GM19025 (cell line): ENCODE measurements around the gene ATP2A1.
"Not testable (repeated sequence)": the region's sequence is repeated elsewhere in the genome, so short reads cannot be mapped to it uniquely, and the experiment has no call there.

ENCODE experiments used
- ATAC-seq: cut with Tn5 transposase; IDR thresholded peaks from one replicate; pipeline ENCODE4 v1.9.1; 2021; ENCODE audit warnings: mild to moderate bottlenecking, low read depth, moderate library complexity; ENCODE audit not compliant: unreplicated experiment

The ATP2A1 gene

DNA sequence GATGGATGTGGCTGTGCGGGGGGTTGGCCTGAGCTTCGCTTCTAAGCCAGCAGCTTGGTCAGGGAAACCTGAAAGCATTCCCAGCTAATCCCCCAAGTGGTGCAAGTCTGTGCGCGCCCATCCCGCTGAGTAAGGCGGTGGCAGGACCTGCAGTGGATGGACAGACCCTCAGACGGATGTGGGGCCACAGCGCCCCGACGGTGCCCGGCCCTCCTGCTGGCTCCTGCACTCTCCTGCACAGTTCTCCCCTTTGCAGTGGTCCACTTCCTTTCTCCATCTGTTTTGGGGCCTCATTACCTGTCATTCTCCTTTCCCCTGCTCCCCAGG lies 2.3 kb downstream of the ATP2A1 start:
- no peak for ATAC-seq

DNA sequence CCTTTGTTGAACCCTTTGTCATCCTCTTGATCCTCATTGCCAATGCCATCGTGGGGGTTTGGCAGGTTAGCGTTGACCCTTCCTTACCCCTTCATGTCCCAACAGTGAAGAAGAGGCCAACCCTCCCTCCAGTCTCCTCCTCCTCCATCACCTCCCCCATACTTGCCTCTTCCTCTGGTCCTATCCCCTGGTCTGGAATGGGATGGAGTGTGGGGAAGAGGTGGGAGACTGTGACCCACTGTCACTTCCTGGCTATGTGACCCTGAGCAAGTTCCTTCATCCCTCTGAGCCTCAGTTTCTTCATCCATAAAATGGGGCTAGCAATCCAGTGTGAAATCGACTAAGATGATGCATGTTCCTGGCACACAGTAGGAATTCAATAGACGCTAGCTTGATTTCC lies 2.7 kb downstream of the ATP2A1 start:
- ATAC-seq = no peak

DNA sequence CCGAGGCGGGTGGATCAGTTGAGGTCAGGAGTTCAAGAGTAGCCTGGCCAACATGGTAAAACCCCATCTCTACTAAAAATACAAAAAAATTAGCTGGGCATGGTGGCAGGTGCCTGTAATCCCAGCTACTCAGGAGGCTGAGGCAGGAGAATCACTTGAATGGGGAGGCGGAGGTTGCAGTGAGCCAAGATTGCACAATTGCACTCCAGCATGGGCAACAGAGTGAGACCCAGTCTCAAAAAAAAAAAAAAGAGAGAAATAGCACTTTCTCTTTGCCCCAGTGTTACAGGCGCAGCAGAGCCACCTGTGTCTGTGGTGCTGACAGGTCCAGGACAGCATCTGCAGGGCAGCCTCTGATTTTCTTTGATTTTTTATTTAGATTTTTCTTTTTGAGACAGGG lies 3.3 kb downstream of the ATP2A1 start:
- not testable (repeated sequence) for ATAC-seq

DNA sequence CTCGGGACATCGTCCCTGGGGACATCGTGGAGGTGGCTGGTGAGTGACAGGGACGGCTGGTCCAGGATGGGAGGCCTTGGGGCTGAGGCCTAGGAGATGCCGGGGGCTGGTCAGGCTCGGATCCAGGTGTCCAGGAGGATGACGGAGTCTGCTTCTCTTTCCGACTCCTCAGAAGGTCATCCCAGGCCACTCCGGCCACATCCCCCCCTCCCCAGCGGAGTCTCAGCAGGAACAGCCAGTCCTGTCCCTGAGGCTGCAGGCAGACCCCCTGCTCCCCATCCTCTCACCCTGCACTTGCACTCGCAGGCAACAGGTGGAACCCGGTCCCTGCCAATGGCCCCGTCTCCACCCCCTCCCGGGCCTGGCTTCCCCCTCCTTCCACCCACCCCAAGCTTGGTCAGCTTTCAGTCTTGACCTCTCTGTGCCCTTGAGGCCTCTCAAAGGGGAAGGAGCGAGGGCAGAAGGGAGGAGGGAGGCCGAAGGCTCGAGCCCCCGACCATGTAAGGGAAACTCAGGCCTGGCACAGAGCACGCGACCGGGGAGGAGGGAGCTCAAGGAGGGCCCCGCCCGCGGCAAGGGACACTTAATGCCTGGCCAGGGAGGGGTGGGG lies 4.4 kb downstream of the ATP2A1 start:
- no peak for ATAC-seq

DNA sequence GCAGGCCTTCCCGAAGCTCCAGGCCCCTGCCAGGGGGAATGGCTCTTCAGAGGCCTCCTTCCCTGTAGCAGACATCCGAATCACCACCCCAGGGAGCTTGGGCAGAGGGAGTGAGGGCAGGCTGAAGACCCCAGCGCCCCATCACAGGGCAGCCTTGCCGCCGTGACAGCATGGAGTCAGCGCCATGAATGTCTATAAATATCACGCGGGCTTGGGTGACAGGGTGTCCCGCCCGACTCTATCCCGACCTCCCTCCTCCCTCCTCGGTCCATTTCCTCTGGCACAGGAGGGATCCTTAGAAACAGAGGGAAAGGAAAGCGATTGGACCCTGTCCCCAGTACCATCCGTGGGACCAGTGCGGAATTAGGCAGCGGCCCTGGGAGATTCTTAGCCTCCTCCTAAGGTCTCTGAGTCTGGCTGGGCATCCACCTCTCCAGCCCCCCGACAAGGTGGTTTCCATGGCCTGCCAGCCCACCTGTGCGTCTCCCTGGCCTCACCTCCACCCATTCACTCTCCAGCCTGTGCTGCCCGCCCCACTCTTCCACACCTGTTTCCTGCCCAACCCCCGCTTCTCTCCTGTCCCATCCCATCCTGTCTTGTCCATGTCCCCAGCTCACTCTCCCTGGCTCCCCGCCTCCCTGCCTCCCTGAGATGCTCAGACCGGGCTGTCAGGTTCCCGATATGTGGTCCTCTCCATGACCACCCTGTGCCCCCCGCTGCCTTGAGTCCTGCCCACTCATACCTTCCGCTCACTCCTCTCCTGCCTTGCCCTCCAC lies 5.1 kb downstream of the ATP2A1 start:
- no peak for ATAC-seq

DNA sequence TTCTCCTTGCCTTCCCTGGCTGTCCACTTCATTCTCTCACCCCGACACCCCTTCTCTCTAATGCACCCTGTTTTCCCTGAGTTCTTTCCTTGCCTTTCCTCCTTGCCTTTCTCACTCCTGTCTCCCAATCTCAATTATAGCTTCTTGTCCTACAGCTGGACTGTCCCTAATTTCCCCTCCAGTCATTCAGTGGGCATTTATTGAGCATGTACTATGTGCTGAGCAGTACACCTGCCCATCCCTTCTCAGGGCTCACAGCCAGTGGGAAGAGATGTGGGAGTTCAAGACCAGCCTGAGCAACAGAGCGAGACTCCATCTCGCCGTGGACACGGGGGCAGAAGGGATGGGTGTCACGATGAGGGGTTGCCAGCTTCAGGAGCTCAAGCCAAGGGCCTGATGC lies 5.8 kb downstream of the ATP2A1 start:
- ATAC-seq = no peak

DNA sequence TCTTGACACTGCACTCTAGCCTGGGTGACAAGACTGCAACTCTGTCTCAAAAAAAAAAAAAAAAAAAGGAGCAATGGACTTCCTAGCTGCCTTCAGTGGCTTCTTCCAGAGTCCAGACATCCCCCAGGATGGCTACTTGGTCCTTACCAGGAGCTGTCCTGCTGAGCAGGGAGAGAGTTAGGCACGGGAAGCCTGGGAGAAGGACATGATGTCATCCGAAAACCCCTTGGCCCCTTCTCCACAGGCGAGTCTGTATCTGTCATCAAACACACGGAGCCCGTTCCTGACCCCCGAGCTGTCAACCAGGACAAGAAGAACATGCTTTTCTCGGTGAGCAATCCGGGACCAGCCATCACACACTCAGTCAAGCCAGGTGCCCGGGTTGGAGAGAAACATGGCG lies 8.7 kb downstream of the ATP2A1 start:
- no peak for ATAC-seq

DNA sequence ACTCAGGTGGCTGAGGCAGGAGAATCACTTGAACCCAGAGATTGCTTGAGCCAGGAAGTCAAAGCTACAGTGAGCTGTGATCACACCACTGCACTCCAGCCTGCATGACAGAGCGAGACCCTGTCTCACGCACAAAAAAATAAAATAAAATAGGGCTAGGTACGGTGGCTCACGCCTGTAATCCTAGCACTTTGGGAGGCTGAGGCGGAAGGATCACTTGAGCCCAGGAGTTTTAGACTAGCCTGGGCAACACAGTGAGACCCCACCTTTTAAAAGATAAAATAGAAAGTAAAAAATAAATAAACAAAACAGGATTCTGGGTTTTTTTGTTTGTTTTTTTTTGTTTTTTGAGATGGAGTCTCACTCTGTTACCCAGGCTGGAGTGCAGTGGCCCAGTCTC lies 12.1 kb downstream of the ATP2A1 start:
- not testable (repeated sequence) for ATAC-seq

DNA sequence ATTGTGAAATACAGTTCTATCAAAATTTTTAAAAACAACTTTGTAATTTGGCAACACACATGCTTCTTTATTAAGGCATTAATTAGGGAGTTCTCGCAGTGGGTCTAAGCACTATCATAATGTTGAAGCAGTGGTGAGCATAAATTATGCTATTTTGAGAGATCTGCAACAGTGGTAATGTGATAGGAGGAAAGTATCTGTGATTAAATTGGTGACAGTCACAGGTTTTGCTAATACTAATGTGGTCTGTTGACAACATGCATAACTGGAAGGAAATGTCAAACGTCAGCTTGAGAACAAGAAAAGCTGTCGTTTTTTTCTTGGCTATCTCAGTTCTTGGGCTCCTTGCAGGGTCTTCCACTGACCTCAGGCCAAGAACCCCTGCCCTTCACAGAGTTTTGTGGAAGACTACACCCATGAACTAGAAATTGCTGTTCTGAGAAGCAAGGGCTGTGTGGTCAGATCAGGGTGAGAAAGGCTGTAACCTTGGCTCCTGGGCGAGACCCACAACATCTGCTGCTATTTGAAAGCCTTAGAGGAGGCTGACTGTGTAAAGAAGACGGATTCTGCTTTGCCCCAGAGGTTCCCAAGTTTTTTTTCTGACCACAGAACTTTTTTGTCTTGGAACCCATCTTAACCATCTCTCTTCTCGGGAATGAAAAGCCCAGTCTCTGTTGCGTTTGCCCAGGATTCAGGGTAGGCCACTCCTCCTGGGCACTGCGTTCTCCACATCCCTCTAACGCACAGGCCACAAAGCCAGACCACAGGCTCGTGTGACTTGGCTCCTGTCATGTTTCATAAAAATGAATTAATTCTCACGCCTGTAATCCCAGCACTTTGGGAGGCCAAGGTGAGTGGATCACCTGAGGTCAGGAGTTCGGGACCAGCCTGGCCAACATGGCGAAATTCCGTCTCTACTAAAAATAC lies 13.9 kb downstream of the ATP2A1 start:
- no peak for ATAC-seq

DNA sequence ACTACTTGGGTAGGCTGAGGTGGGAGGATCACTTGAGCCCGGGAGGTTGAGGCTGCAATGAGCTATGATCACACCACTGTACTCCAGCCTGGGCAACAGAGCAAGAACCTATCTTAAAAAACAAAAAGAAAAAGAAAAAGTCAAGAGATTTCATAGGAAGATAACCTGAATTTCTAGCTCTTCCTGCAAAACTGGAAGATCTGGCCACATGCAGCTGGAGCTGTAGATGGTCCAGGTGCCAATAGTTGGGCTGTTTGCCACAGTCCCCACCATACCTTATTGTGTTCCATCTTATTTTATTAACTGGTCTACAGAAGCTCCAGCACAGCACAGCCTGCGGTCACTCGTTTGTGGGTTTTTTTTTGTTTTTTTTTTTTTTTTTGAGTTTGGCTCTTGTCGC lies 15.0 kb downstream of the ATP2A1 start:
- ATAC-seq = no peak

DNA sequence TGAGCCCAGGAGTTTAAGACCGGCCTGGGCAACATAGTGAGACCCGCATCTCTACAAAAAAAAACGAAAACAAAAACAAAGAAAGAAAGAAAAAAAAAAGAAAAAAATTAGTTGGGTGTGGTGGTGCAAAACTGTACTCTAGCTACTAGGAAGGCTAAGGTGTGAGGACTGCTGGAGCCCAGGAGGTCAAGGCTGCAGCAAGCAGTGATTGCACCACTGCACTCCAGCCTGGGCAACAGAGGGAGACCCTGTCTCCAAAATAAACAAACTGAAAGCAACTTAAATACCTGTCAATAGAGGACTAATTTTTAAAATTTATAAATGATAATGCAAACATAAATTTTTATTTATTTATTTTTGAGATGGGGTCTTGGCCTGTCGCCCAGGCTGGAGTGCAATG lies 17.3 kb downstream of the ATP2A1 start:
- no peak for ATAC-seq

DNA sequence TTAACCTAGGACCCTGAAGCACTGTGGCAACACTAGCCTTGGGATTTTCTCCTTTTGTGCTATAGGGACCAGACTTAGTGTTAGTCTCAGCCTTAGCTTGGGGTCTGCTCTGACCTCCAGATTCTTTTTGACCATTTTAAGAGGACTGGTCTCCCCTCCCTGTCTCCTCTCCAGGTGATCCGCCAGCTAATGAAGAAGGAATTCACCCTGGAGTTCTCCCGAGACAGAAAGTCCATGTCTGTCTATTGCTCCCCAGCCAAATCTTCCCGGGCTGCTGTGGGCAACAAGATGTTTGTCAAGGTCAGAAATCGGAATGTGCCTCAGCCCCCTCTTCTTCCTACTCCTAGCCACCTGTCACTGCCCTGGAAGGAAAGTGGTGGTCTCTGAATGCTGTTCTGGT lies 19.5 kb downstream of the ATP2A1 start:
- no peak for ATAC-seq

DNA sequence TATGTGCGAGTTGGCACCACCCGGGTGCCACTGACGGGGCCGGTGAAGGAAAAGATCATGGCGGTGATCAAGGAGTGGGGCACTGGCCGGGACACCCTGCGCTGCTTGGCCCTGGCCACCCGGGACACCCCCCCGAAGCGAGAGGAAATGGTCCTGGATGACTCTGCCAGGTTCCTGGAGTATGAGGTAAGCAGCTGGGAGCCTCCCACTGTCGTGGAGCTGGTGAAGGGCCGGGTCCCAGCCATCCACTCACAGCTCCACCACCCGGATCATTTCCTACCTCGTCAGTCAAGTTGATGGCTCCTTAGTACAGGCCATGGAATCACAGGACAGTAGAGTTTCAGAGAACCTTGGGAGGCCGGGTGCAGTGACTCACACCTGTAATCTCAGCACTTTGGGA lies 20.0 kb downstream of the ATP2A1 start:
- ATAC-seq = no peak

DNA sequence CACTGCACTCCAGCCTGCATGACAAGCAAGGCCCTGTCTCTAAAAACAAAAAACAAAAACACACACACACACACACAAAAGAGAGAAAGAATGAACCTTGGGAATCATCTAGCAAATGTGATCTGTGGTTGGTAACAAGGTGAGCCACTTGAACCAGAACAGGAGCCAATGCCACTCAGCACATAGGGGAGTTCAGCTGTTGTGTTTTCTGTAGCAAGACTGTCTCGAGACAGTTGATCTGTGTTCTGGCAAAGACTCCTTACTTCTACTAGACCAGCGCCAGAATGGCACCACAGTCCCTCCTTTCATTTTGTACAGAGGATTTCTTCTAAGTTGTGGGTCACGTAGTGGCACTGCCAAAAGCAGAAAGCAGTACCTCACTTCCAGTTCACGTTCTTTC lies 20.7 kb downstream of the ATP2A1 start:
- ATAC-seq = no peak

DNA sequence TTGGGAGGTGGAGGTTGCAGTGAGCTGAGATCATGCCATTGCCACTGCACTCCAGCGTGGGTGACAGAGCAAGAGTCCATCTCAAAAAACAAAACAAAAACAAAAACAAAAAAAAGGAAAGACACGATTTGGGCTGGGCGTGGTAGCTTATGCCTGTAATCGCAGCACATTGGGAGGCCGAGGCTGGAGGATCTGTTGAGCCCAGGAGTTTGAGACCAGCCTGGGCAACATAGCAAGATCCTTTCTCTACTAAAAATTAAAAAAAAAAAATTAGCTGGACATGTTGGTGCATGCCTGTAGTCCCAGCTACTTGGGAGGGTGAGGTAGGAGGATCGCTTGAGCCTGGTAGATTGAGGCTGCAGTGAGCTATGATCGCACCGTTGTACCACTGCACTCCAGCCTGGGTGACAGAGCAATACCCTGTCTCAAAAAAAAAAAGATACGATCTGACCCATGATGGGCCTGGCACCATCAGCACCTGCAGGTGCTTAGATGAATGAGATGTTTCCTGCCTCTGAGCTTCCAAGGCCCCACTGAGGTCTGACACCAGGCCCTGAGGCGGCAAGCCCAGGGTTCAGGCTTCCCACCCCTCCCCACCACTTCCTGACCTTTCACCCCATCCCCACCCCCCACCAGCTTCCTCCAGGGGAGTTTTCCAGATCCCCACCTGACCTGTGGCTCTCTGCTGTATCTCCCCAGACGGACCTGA lies 21.7 kb downstream of the ATP2A1 start:
- no peak for ATAC-seq

DNA sequence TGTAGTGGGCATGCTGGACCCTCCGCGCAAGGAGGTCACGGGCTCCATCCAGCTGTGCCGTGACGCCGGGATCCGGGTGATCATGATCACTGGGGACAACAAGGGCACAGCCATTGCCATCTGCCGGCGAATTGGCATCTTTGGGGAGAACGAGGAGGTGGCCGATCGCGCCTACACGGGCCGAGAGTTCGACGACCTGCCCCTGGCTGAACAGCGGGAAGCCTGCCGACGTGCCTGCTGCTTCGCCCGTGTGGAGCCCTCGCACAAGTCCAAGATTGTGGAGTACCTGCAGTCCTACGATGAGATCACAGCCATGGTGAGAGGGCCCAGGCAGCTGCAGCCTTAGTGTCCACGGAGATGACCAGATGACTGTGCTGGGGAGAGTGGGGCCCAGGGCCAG lies 22.3 kb downstream of the ATP2A1 start:
- ATAC-seq = no peak

DNA sequence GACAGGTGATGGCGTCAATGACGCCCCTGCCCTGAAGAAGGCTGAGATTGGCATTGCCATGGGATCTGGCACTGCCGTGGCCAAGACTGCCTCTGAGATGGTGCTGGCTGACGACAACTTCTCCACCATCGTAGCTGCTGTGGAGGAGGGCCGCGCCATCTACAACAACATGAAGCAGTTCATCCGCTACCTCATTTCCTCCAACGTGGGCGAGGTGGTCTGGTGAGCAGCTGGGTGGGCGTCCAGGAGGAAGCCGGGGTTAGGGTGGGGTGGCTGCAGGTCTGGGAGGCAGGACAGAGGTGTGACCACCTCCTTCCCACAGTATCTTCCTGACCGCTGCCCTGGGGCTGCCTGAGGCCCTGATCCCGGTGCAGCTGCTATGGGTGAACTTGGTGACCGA lies 23.6 kb downstream of the ATP2A1 start:
- no peak for ATAC-seq

DNA sequence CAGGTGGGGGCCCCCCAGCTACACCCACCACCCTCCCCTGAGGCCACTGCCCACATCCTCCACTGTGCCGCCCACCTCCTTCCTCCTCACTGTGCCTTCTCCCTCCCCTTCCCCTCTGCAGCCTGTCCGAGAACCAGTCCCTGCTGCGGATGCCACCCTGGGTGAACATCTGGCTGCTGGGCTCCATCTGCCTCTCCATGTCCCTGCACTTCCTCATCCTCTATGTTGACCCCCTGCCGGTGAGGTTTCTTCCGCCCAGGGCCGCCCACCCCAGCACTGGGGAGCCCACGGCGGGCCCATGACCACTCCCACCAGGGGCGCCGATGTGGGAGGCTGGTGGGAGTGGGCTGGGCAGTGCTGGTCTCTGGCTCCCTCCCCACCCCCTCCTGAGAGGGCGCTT lies 24.6 kb downstream of the ATP2A1 start:
- no peak for ATAC-seq

DNA sequence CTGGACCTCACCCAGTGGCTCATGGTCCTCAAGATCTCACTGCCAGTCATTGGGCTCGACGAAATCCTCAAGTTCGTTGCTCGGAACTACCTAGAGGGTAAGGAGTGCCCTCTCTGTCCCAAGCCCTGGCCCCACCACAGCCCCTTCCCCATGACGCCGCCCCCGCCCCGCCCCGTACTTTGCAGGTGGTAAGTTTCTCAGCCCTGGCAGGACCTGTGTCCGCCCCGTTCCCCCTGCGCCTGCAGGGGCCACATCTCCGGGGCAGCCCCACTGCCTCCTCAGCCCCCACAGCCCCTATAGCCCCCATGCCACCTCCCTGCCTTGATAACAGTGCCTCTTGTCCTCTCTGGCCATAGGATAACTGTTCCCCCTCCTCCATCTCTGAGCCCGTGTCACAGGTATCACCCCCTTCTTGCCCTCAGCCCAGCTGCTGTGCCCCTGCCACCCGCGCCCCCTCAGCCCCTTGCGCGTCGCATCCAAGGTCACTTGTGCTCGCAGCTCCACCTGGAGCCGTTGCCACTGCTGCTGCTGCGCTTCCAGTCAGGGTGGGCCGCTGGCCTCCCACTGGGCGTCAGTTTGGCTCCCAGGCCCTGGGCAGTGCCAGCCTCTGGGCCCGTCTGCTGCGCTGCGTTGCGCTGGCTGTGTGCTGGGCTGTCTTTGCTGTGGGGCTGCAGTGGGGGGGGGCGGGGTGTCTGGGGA lies 25.2 kb downstream of the ATP2A1 start:
- no peak for ATAC-seq

DNA sequence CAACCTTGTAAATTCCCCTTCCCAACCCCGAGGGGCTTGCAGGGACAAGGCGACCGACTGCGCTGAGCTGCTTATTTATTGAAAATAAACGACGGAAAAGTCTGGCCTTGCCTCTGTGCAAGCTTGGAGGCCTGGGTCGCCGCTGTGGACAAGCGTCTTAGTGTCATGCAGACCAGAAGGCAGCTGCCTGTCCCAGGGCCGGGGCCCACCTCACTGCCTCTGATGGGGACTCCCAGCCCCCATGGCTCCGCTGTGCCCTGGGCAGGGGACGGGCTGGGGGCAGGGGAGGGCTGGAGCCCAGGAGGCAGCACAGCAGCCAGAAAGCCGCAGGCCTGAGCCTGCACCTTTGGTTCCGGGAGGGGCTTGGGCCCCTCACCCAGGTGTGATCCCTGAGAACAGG lies 26.1 kb downstream of the ATP2A1 start:
- ATAC-seq = no peak
